IPS DF 19.7 (cell line): ENCODE measurements around the gene NOS1AP.
"Not testable (repeated sequence)": the region's sequence is repeated elsewhere in the genome, so short reads cannot be mapped to it uniquely, and the experiment has no call there.

ENCODE experiments used
- DNase-seq: peaks from one replicate; pipeline ENCODE4 v3.0.0-alpha.2; 2013; ENCODE audit warnings: low read depth, low spot score

The NOS1AP gene

DNA sequence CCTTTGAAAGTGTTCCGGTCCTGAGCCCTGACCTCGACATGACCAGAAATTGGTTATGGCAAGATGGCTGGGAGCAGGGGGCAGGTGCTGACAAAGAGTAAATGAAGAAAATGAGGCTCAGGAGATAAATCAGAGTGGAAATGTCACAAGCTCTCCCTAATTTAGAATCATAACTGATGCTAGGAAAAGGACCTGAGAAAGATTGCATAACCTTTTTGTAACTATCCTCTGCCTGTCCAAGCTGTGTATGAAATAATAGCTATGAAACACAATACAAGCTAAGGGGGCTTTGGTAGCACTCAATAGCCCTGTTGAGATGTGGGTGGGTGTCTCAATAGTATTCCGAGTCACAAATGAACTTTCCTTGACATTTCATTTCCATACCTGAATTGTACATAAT is 12.9 kb upstream of the NOS1AP start:
- DNase-seq, result no peak

DNA sequence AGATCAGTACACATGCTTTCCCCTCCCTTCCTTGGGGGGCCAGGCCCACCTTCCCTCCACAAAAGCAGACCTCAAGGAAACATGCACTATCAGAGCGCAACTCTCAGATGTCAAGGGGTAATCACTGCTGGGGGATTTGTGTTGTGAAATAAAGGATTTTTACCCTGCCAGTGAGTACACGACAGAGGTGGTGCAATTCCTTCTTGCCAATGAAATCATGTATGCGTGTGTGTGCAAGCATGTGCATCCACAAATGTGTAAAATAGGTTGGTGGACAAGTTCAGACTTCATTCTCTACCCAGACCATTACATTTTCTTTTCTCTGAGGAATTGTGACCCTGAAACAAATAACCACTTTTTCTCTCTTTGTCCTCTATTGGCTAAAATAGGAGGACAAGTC is 9.8 kb upstream of the NOS1AP start:
- DNase-seq, result no peak

DNA sequence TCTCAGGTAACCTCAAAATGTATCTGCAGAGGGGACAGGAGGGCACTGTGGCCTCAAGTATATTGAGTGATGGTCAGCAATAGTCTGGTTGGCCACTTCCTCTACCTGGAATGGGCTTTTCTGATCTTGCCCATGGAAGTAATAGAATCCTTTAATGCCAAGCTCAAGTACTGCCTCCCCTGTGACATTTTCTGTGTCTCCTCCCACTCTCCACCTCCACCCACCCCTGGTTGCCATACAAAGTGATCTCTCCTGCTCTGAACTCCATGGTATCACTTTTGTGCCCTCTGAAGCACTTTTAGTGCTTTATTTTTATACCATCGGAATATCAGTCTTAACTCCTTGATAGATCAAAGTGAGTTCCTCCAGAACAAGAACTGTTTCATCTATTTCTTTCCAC is 9.2 kb upstream of the NOS1AP start:
- no peak for DNase-seq

DNA sequence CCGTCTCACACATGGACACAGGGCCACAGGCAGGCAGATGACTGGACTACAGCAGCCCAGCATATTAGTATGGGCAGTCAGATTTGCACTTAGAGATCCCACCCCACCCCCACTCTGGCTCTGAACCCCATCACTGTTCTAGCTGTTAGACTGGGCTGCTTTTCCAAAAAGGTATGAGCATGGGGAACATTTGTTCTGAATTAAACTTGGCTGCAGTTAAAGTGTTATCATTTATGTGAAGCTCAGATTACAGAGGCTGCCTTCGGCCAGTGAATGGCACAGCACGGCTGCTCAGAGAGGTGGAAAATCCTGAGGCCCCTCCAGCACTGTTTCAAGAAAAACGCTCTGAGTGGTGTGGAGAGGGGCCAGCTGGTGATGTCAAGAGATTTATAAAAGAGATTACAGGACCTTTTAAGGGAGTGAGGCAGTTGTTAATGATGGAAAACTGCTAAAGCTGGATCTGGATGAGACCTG is 6.9 kb upstream of the NOS1AP start:
- DNase-seq, result no peak

DNA sequence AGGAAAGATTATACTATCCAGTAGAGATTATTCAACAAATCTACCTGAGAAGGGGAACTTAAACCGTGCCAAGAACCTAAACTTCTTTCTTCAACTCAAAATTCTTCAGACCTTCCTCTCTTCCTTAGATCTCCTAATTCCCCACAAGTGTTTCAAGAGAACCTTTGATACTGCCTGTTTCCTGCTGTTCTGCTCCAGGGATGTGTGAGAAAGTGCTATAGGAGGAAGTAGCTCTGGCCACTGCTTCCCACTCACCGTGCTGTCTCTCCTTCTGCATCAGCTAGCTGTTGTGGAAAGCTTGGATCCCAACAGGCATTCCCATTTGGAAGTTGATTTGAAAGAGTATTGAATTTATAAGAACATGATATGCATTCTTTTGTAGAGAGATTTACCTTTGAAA is 4.5 kb upstream of the NOS1AP start:
- no peak for DNase-seq

DNA sequence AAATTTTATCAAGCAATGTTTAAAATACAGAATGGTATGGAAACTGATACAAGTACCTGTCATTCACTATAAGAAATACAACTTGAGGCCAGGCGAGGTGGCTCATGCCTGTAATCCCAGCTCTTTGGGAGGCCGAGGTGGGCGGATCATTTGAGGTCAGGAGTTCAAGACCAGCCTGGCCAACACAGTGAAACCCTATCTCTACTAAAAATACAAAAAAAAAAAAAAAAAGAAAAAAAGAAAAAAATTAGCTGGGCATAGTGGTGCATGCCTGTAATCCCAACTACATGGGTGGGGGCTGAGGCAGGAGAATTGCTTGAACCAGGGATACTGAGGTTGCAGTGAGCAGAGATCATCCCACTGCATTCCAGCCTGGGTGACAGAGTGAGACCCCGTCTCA is 2.7 kb upstream of the NOS1AP start:
- DNase-seq, result not testable (repeated sequence)

DNA sequence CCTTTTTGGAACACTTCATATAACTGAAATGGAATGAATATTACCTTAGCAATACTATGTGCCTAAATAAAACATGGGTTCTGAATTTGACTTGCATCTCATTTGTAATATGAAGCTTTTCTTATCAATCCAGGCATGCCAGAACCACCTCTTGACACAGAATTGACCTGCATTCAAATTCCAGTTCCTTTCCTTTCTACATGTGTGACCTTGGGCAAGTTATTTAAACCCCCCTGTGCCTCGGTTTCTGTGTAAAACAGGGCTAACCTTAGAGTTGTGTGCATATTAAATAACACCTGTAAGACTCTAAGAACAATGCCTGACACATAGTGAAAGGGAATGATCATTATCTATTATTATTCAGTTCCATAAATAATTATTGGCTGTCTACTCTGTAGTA is 2.0 kb upstream of the NOS1AP start:
- no peak for DNase-seq

DNA sequence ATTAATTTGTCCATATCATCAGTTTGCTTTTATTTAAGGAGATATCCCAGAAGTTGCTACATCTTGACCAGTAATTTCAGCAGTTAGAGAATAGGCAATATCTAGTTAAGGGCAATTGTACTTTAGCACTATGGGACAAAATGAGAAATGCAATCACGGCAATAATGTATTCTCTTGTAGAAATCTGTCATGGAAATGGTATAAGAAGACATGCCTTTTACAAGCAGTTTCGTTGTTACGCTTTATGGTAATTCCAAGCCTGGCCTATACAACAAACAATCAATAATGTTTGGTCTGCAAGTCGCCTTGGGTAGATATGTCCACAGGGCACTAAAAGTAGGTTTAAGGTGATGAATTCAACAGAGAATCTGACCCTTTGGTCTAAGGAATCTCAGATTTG is 1.2 kb upstream of the NOS1AP start:
- no peak for DNase-seq

DNA sequence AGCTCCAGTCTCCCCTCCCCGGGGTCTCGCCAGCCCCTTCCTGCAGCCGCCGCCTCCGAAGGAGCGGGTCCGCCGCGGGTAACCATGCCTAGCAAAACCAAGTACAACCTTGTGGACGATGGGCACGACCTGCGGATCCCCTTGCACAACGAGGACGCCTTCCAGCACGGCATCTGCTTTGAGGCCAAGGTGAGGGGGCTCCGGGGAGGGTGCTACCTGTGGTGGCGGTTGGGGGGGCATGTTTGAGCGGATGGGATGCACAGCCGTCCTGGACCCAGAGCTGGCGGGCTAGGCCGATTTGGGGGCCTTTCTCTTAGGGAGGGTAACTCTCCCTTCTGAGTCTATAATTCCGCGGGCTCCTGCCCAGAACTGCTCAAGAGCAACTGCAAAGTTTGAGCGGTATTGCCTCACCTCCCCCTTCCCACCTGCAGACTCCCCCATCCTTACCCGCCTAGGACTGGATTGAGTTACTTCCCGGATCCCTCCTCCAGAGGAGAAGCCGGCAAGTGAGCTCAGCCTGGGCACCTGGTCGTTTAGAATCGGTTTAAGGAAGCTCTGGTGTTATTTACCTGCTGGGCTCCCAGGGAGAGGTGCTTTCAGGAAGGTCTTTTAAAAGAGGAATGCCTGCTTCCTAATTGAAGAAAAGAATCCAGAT is 730 bp downstream of the NOS1AP start:
- no peak for DNase-seq

DNA sequence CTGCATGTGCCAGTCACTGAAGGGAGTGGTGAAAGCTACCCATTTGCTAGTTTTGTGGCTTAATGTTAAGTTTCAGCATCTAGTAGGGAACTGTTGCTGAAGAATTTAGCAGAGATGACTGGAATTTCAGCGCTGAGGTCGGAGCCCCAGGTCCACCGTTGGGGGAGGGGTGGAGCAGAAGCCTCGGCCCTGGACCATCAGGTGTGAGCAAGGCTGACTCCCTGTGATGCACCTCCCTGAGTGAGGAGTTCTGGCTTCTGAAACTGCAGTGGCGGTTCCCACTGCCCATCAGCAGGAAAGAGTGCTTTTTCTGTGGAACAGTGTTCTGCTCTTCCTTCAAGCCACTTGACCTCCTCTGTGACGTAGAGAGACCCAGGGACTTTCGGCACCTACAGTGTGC is 1.3 kb downstream of the NOS1AP start:
- no peak for DNase-seq

DNA sequence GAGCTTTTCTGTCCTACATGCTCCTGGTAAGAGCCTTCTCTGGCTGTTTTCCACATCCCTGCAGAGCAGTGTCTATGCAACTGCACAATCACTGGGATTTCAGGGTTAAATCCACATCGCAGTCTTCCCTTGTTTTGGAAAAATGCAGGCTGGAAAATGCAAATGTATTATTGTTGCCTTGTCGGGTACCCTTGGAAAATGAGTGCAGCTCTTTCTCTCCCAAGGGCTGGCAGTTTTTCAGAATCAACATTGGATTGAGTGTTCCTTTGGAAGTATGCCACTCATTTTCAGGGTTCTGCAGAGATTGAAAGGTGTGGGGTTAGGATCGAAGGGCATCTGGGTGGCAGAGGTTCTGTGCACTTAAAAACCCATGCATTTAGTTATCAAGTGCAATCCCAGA is 3.2 kb downstream of the NOS1AP start:
- DNase-seq, result no peak

DNA sequence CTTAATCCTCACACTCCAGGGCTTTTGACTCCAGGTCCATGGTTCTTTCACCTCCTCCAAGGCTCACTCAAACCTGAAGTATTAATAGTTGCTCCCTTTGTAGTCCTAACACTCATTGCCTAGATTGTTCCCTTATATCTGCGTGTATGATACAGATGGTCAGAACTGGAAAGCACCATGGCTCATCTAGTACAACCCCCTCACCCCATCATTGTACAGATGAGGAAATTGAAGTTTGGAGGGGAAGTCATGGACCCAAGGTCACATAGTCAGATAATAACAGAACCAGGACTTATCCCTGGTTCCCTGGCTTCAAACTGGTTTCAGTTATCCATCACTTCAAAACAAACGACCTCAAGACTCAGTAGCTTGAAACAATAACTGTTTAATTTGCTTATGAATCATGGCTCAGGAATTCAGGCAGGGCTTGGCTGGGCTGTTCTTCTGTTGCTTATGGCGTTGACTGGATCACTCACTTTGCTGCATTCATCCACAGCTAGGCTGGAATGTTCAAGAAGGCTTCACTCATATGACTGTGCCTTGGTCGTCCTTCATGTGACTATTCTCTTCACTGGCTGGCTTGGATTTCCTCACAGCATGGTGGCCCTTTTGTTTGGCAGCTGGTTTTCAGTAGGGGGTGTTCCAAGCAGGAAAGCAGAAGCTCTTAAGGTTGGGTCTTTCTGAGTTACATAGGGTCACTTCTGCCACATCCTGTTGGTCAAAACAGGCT is 5.0 kb downstream of the NOS1AP start:
- no peak for DNase-seq

DNA sequence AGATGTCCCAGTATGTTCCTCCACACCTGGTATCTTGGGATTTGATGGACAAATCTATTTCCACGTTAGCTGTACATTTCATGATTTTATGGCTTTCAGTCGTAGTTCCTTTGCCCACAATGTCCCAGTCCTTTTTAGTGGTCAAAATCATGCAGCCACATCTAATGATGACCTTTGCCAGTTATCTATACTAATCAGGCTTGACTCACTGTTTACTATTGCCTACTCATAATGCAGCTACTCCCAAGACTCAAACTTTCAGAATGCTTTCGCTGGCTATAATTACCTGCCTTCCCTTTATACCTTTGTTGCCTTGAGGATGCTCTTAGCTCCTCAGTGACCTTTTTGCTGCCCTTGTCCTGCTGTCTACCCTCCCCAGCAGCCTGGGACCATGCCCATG is 6.4 kb downstream of the NOS1AP start:
- no peak for DNase-seq

DNA sequence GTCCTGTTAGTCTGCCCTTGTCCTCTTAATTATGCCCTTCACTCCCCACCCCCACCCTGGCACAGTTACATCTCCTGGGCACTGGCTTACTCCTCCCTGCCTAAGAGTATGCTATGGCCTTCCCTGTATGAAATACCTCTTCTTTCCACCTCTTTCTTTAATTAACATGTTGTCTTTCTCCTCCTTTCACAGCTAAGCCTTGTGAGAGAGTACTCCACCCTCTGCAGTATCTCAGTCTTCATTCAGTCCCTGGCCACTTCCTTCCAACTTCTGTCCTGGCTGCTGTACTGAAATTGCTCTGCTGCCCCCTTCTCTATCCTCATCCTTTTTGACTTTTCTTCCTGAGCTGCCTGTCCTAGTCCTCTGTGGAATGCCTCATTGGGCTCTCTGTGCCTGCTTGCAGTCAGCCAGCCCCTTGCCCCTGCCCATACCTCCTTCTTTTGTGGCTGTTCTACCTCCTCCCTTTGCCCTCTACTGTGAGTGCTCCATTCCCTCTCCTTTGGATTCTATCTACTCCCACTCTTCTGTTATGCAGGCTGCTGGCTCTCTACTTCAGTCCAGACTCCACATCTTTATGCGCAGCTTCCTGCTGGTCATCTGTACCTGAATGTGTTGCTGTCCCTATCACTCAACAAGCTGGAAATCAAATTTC is 8.3 kb downstream of the NOS1AP start:
- no peak for DNase-seq

DNA sequence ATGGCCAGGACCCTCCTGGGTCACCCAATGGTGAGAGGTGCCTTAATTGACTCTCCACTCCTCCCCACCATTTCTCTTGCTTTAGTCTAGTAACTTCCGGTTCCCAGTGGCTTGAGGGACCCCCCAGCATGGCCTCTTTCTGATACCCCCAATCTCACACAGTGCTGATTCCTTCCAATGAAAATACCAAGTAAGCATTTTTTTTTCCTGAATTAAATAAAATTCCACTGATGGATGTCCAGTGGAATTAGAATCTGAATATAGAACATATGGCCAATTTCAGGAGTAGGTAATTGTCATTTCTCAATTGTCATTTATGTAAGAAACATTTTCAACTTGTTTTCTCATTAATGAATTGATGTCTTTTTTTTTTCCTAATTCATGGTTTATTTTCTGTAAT is 9.5 kb downstream of the NOS1AP start:
- no peak for DNase-seq

DNA sequence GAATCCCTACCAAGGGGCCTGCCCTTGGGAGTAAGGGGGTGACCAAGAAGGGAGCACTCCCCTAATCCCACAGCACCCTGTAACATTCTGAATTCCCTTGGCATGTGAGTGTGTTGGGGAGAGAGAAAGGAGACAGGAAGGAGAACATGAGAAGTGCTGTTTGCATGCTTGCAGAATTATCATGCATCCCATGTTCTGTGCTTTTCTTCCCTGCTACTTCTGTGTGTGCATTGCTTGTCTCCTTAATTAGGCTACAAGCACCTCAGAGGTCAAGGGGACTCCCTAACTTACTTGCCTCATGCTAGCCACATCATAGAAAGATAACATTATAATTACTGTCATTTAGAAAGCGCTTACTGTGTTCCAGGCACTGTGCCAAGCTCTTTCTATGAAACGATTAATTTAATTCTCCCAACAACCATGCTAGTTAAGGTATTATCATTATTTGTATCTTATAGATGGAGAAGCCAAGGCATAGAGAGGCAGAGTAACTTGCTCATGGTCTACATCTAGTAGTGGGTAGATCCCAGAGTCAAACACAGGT is 11.1 kb downstream of the NOS1AP start:
- no peak for DNase-seq

DNA sequence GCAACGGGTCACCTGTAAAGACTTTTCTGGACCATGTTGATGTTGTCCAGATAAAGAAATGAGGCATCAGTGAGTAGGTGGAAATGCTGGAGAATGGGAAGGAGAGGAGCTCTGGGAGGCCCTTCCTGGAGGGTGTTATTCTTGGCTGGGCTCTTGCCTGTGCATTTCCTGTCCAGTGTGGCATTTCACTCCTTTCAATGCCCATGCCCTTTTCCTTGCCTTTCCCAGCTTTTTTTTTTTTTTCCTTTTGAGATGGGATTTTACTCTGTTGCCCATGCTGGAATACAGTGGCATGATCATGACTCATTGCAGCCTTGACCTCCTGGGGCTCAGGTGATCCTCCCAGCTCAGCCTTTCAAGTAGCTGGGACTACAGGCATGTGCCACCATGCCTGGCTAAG is 11.8 kb downstream of the NOS1AP start:
- DNase-seq, result no peak

DNA sequence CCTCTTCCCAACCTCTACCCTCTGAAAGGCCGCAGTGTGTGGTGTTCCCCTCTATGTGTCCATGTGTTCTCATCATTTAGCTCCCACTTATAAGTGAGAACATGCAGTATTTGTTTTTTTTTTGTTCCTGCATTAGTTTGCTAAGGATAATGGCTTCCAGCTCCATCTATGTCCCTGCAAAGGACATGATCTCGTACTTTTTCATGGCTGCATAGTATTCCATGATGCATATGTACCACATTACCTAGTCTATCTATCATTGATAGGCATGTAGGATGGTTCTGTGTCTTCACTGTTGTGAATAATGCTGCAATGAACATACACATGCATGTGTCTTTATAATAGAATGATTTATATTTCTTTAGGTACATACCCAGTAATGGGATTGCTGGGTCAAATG is 12.6 kb downstream of the NOS1AP start:
- not testable (repeated sequence) for DNase-seq

DNA sequence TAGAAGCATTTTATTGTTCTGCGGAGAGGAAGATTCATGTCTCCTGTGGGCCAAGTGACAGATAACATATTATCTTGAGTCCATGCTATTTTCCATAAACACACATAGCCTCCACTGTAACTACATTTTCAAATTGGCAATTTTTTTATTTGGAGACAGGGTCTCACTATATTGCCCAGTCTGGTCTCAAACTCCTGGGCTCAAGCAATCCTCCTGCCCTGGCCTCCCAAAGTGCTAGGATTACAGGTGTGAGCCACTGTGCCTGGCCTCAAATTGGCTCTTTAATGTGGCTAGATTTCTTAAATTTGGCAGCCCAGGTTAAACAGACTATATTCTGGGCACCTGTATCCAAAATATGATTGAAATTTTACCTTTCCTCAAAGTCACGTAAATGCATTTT is 13.8 kb downstream of the NOS1AP start:
- no peak for DNase-seq

DNA sequence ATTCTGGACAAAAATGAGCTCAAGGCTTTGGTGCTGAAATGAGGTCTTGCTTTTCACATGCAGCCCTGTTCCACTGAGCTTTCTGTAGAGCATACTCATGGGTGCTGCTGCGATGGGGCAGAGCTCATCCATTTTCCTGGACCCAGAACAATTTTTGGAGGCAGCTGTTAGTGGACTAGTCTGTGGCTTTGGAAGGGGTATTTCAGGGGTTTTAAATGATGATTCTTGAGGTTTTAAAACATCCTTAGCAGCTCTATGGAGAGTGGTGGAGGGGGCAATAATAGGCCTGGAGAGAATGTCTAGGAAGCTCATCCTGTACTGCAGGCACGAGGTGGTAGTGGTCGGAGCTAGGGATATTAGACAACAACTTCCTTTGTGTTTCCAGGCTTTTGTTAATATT is 16.5 kb downstream of the NOS1AP start:
- no peak for DNase-seq

DNA sequence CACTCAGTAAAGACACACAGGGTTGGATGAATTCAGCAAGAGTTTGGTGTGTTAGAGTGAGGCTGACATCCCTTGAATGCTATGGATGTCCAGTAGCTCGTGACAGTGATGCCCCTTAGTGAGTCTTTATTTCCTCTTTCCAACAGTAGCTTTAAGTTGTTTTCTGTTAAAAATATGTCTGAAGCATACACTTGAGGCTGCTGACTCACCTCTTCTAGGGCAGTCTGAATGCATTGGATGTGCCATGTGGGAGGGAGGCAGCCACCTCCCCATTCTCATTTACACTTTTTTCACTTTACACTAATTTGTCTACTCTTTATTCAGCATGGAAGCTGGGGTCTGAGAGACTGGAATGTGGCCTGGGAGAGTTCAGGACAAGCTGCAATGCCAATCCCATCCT is 17.6 kb downstream of the NOS1AP start:
- DNase-seq, result no peak

DNA sequence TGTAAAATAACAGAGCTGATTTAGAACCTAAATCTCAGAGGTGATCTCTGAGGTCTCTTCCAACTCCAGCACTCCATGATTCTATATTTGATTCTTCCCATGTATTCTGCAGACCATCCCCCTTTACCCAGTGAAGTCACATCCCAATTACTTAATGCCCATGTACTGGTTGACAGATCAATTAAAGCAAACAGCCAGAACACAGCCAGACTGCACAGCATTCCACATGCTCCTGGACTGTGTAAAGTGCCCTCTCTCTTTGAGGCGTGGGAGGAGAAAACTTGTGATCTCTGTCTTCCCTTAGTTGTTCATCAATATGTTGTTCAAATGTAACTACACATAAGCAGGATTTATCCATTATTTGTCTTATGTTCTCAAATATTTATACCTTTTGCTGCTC is 18.1 kb downstream of the NOS1AP start:
- DNase-seq, result no peak
